ENCODE measurements around the gene ADAM11. TPM values are rescaled to one million over a fixed set of nuclear protein-coding genes. Genes with fewer than 3 reads are reported as not detected.

Gene ADAM11
- total and polyA plus RNA-seq, 2 donors from 2014 or later: 0.24 to 0.28 TPM

GRCh38 chr17:44751331-44751730 lies 7.5 kb upstream of the ADAM11 start:
- FAIRE-seq (no peak), DNase-seq (no peak)
- no peak for TF ChIP-seq CTCF (IDR thresholded peaks at IDR 0.05; ENCODE audit: borderline replicate concordance, extremely low read depth, insufficient read depth)
- Histone ChIP-seq H3K4me1 (ENCODE audit: control insufficient read depth in 2 of 3, insufficient read depth in 2 of 3, low read depth in 1 of 3, low read length in 3 of 3) (no peaks in the 10 kb centered on the region), H3K27me3 (ENCODE audit: control insufficient read depth, insufficient read depth, low read length) (no peaks in the 10 kb centered on the region), H3K9ac (ENCODE audit: low read length in 3 of 3) (no peak overlapping the region), H3K4me3 (ENCODE audit: low read length in 3 of 3) (no peak overlapping the region), H3K27ac (ENCODE audit: low read depth in 2 of 2, low read length in 2 of 2) (no peak overlapping the region), H3K36me3 (ENCODE audit: control insufficient read depth in 2 of 3, insufficient read depth in 3 of 3, low read length in 3 of 3) (peaks cover 0 to 2% (median 0%) of the 10 kb centered on the region in 3 donors), H3K9me3 (ENCODE audit: control insufficient read depth in 2 of 3, insufficient read depth in 1 of 3, low read length in 3 of 3) (no peaks in the 10 kb centered on the region)
- intact Hi-C loops (cut with DNase I): no loop called here

GRCh38 chr17:44751806-44752205 lies 7.0 kb upstream of the ADAM11 start:
- H3K27ac ChIP-seq (ENCODE audit: low read depth in 2 of 2, low read length in 2 of 2): no peak overlapping the region
- no peaks in the 10 kb centered on the region for H3K27me3 ChIP-seq (ENCODE audit: control insufficient read depth, insufficient read depth, low read length)
- H3K36me3 ChIP-seq (ENCODE audit: control insufficient read depth in 2 of 3, insufficient read depth in 3 of 3, low read length in 3 of 3): peaks cover 0 to 2% (median 0%) of the 10 kb centered on the region in 3 donors
- FAIRE-seq: no peak
- H3K4me3 ChIP-seq (ENCODE audit: low read length in 3 of 3): no peak overlapping the region
- no peak for DNase-seq
- intact Hi-C loops (cut with DNase I): no loop called here
- H3K4me1 ChIP-seq (ENCODE audit: control insufficient read depth in 2 of 3, insufficient read depth in 2 of 3, low read depth in 1 of 3, low read length in 3 of 3): no peaks in the 10 kb centered on the region
- no peak for TF ChIP-seq CTCF (IDR thresholded peaks at IDR 0.05; ENCODE audit: borderline replicate concordance, extremely low read depth, insufficient read depth)
- no peaks in the 10 kb centered on the region for H3K9me3 ChIP-seq (ENCODE audit: control insufficient read depth in 2 of 3, insufficient read depth in 1 of 3, low read length in 3 of 3)
- no peak overlapping the region for H3K9ac ChIP-seq (ENCODE audit: low read length in 3 of 3)

GRCh38 chr17:44752953-44753861 lies 5.6 kb upstream of the ADAM11 start:
- Histone ChIP-seq H3K9ac (ENCODE audit: low read length in 3 of 3) (no peak overlapping the region), H3K4me3 (ENCODE audit: low read length in 3 of 3) (no peak overlapping the region), H3K36me3 (ENCODE audit: control insufficient read depth in 2 of 3, insufficient read depth in 3 of 3, low read length in 3 of 3) (peaks cover 0 to 2% (median 0%) of the 10 kb centered on the region in 3 donors), H3K9me3 (ENCODE audit: control insufficient read depth in 2 of 3, insufficient read depth in 1 of 3, low read length in 3 of 3) (no peaks in the 10 kb centered on the region), H3K27me3 (ENCODE audit: control insufficient read depth, insufficient read depth, low read length) (no peaks in the 10 kb centered on the region), H3K27ac (ENCODE audit: low read depth in 2 of 2, low read length in 2 of 2) (no peak overlapping the region), H3K4me1 (ENCODE audit: control insufficient read depth in 2 of 3, insufficient read depth in 2 of 3, low read depth in 1 of 3, low read length in 3 of 3) (no peaks in the 10 kb centered on the region)
- intact Hi-C loops (cut with DNase I): no loop called here
- DNase-seq (no peak), FAIRE-seq (no peak)
- TF ChIP-seq CTCF (IDR thresholded peaks at IDR 0.05; ENCODE audit: borderline replicate concordance, extremely low read depth, insufficient read depth): no peak

All from kidney (tissue), 14 donors.